Activated gamma-delta T cell (primary cell): Measurements from ENCODE around the gene IL20RB.
"Not testable (repeated sequence)": the region's sequence is repeated elsewhere in the genome, so short reads cannot be mapped to it uniquely, and the experiment has no call there.

ENCODE experiments used
- DNase-seq: peaks from one replicate; lab custom pipeline; 2025; lab: John Stamatoyannopoulos, UW

IL20RB gene

GRCh38 chr3:136943436-136943835 is 14.3 kb upstream of the IL20RB start:
- no peak for DNase-seq

GRCh38 chr3:136946978-136947377 is 10.8 kb upstream of the IL20RB start:
- no peak for DNase-seq

- no peak for DNase-seq
Observed at GRCh38 chr3:136947477-136947876, 10.3 kb upstream of the IL20RB start.

DNA sequence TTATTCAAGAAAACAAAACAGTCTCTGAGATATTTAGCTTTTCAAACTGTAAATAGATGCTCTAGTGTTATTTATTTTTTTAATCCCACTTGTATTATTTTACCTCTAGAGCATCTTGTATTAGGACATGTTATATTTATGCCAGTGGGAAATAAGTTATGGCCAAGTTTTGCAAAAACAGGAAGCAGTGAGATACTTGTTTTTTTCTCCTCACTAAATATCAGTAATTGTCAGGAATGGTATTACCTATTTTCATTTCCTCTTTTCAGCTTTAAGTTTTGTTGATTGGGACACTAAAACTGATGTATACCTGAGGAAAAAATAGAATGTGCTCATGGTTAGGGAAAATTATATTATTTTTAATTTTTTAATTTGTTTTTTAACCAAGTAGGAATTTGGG is 8.6 kb upstream of the IL20RB start:
- DNase-seq, result no peak

GRCh38 chr3:136949708-136950107 is 8.1 kb upstream of the IL20RB start:
- no peak for DNase-seq

DNA sequence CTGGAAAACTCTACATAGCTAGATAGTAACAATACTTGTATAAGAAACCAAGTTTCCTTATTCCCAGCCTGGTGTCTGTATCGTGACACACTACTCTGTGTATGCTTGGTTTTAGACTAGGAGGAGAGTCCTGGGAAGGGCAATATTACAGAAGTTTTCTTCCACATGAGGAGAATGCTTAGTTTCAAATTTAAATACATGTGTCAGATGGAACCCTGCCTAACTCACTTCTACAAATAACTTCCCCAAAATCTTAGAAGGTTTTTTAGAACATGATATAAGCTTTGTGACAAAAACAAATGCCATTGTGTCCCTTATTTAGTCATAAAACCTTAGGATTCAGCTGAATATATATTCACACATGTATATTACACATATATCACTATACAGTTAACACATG is 7.2 kb upstream of the IL20RB start:
- no peak for DNase-seq

DNA sequence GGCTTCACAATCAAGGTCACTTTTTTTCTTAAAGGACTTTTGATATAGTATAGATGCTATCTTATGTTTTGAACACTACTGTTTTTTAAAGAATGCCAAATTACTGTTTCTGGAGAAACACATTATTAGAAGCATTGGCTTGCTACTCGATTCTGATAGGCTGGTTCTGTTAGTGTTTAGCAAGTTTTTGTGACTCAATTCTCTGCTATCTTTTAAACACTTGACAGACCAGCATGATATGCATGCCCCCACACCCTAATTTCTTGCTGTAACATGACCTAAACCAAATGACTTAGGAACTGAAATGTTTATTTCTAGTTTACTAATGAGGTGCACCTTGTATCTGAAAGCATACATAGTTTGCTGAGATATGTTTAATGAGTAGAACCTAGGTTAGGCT is 5.5 kb upstream of the IL20RB start:
- no peak for DNase-seq

DNA sequence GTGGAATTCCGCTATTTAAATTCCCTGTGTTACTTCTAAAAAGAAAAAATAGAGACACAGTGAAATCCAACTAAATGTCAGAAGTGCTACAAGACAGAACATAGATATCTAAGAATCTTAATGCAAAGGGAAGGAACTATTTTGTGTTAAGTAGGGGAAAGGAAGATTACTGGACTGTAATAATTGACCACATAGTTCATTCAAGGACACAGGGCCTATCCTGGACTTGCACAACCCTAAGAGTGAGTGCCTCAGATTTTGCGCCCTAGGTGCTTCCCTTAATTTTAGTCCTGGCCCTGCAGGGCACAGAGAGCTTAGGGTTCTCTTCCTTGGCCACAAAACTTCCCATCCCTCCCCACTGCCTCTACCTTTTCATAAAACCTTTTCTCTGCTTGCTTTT is 3.5 kb upstream of the IL20RB start:
- DNase-seq, result no peak

DNA sequence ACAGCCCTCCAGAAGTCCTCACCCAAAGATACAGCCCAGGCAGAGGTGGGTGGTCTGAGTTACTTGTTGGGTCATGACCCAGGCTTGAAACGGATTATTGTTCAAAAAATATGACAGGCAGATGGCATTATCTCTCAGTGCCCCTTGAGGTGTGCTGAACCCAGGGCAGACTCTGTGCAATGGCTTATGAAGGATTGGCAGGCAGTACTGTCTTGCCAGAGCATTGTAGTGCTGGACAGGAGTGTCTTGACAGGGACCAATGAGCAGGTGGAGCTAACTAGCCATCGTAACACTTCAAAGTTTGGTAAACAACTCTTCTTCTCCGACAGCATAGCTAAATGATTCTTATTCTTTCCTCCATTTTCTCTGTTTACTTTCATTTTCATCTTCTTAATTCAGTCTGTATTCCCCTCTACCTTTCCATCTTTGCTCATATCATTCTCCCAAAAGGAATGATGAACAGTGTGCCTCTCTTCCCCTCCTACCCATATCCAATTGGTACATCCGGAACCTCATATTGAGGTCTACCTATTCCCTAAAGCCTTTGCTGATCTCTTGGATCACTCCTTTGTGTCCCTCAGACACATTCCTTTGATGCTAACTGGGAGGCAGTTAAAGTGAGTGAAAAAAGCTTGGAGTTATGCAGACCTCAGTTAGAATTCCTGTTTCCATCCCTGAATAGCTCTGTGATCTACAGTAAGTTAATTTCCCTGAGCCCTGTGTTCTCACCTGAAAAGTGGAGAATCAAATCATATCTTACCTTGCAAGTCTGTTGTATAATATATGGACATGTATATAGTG is 2.6 kb upstream of the IL20RB start:
- DNase-seq, result no peak

- no peak for DNase-seq
Observed at GRCh38 chr3:136955813-136956212, 2.0 kb upstream of the IL20RB start.

DNA sequence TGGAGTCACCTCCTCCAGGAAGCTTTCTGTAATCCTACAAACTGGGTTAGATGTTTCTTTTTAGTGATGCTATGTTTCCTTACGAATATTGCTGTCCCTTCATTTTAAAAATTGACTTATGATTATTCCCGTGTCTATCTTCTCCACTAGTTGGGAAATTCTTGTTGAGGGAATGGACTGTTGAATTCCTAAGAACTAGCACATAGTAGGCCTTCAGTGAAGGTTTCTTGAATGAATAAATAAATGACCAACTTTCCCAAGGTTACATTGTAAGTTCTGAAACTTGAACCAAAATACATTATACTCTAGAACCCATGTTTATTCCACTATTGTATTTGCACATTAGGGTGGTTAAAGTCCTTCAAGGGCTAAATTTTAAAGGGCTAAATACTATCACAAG is 812 bp upstream of the IL20RB start:
- DNase-seq, result no peak

- no peak for DNase-seq
Observed at GRCh38 chr3:136958939-136959338, 1.2 kb downstream of the IL20RB start.

DNA sequence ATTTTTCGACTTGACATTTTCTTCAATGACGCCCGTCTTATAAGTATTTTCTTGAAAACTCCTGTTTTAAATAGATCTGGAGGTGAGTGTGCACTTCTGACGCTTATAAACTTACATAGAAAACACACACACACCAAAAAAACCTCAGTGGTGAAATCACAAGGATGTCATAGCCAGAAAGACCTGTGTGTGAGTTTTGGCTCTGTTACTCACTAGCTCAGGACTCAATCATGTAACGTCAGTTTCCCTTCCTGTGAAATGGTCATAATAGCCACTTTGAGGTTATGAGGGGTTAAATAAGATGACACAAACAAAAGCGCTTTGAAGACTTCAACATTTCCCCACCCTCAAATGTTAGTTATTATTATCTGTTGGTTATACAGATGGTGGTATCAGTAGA is 1.8 kb downstream of the IL20RB start:
- no peak for DNase-seq

DNA sequence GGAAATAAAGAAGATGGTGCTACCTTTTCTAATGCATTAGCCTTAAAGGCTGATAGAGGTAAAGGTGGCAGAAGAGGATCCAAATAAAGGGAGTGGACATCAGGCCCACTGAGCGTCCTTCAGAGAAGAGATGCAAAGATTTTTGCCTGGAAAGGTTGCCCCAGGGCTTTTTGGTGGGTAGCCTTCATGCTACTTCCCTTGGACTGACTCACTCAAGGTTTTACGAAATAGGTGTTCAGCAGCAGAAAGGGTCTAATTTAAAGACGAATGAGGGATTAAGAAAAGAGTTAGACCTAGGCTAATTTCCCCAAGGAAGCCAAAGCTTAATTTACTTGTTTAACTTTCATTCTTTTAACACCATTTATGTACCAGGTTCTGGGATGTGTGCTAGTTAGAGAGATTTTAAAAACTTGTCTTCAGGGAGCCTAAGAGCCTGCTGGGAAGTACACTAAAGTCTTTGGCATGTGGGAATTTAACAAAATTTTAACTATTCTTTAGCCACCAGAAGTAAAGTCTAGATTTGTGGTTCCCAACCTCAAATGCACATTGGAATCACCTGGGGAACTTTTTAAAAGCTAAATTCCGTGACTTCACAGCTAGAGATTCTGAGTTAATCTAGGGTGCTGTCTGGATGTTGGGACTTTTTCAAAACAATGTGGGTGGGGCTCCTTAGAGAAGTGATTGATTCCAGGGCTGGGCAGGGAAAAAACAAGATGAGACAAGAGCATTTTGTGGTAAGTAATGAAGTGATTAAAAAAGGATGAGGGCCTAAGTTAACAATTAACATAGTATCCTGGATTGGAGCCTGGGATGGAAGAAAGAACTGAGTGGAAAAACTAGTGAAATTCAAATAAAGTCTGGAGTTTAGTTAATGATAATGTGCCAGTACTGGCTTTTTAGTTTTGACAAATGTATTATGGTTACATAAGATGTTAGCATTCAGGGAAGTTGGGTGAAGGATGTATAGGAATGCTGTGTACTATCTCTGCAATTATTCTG is 3.4 kb downstream of the IL20RB start:
- no peak for DNase-seq

DNA sequence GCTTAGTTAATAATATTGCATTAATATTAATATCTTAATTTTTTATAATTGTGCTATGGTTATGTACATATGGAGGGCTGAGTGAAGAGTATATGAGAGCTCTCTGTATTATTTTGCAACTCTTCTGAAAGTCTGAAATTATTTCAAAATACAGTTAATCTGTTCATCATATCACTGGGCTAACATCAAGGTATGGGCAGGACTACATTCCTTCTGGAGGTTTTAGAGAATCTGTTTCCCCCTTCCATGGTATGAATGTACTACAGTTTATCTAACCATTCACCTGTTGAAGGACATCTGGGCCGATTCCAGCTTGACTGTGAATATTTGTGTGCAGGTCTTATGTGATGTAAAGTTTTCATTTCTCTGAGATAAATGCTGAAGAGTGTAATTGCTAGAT is 5.1 kb downstream of the IL20RB start:
- DNase-seq, result no peak

- DNase-seq, result not testable (repeated sequence)
Observed at GRCh38 chr3:136969539-136969938, 11.8 kb downstream of the IL20RB start.

DNA sequence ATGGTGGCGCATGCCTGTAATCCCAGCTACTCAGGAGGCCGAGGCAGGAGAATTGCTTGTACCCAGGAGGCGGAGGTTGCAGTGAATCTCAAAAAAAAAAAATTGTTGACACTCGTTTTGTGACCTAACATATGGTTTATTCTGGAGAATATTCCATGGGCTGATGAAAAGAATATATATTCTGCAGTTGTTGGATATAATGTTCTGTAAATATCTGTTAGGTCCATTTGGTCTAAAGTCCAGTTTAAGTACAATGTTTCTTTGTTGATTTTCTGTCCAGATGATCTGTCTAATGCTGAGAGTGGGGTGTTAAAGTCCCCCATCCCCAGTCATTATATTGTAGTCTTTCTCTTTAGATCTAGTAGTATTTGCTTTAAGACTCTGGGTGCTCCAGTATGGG is 15.6 kb downstream of the IL20RB start:
- DNase-seq, result no peak

GRCh38 chr3:136974670-136975069 is 16.9 kb downstream of the IL20RB start:
- no peak for DNase-seq

DNA sequence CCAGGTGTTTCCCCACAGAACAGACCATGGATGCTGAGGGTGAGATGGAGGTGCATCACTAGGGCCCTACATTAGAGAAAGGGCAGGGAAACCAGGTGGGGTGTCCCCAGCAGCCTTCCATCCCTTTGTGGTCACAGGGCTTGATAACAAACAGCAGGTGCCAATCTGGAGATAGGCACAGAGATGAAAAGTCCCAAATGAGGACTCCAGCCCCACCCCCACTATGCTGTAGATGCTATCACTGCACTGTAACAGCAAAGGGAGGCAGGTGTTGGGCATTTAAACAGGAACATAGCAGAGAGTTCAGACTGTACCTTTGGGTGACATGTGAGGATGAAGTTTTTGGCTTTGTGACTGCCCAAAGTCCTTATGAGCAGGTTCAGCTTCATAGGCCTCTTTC is 21.4 kb downstream of the IL20RB start:
- no peak for DNase-seq

GRCh38 chr3:136979684-136980083 is 21.9 kb downstream of the IL20RB start:
- DNase-seq, result no peak

GRCh38 chr3:136982033-136982432 is 24.2 kb downstream of the IL20RB start:
- no peak for DNase-seq

- no peak for DNase-seq
Observed at GRCh38 chr3:136982520-136983138, 24.8 kb downstream of the IL20RB start.

- no peak for DNase-seq
Observed at GRCh38 chr3:136984837-136985236, 27.1 kb downstream of the IL20RB start.
